Testis (tissue), 3 donors: Measurements from ENCODE around the gene PCSK7. TPM values are rescaled to one million over a fixed set of nuclear protein-coding genes. Genes with fewer than 3 reads are reported as not detected.

ENCODE experiments used
- DNase-seq: peaks from one replicate; pipeline ENCODE4 v3.0.0-alpha.2; 2019
- H3K27ac ChIP-seq, 2 donors: fragments of 200-600 bp; sonication (generic); one replicate each; pipeline ENCODE4 v1.5.1; 2019
- H3K27me3 ChIP-seq: fragments of 200-600 bp; sonication (generic); one replicate; pipeline ENCODE4 v1.5.1; 2019
- H3K36me3 ChIP-seq: fragments of 200-600 bp; sonication (generic); one replicate; pipeline ENCODE4 v1.5.1; 2017; ENCODE audit warnings: low read depth; ENCODE audit errors: missing control alignments
- H3K4me1 ChIP-seq: fragments of 200-600 bp; sonication (generic); one replicate; pipeline ENCODE4 v1.5.1; 2019
- H3K4me3 ChIP-seq, 2 donors: fragments of 200-600 bp; sonication (generic); one replicate each; pipeline ENCODE4 v1.5.1; 2017 to 2019
- H3K9me3 ChIP-seq: fragments of 200-600 bp; sonication (generic); one replicate; pipeline ENCODE4 v1.5.1; 2017
- CTCF ChIP-seq, 3 experiments: fragments of 450-650 bp in 2 of 3; fragments of 200-600 bp in 1 of 3; sonication (generic) in 1 of 3; IDR thresholded peaks; one replicate each; pipeline ENCODE4 v1.5.1; 2016 to 2019; ENCODE audit warnings: antibody characterized with exemption in 3 of 3, mild to moderate bottlenecking in 2 of 3, moderate library complexity in 1 of 3
- POLR2A ChIP-seq: fragments of 450-650 bp; IDR thresholded peaks from one replicate; pipeline ENCODE4 v1.6.1; 2017; ENCODE audit warnings: antibody characterized with exemption, mild to moderate bottlenecking, moderate library complexity
- WGBS, 2 donors: methylation state at CpG; one replicate each; pipeline ENCODE4 v1.1.5; 2018; 5-methylcytosine and 5-hydroxymethylcytosine counted together
- intact Hi-C: fragments of 100-400 bp; cut with DNase I; formaldehyde crosslinking; loops from one replicate; pipeline ENCODE4 v1.15.1; 2023; ENCODE audit warnings: low total_unique reads
- polyA plus RNA-seq: library from polyadenylated mRNA; stranded (reverse); fragments of 350-450 nt; fragmentation: Illumina TruSeq; extraction: RNeasy Lipid Tissue Mini Kit (QIAGEN cat#74804); gene quantifications from one replicate; pipeline ENCODE4 v1.2.3, GENCODE V29; 2014; ENCODE audit warnings: low read depth, low replicate concordance; ENCODE audit not compliant: insufficient read depth
- total RNA-seq, 2 donors: library from RNA; depleted of rRNA; stranded (reverse); fragments of >200 nt; gene quantifications; one replicate each; pipeline ENCODE4 v1.2.3, GENCODE V29; 2016

PCSK7 gene
- total and polyA plus RNA-seq, 3 donors from 2014 or later, result 52.0 to 66.5 (median 57.7) TPM

GRCh38 chr11:117188620-117189081 lies 43.2 kb downstream of the PCSK7 start:
- peak overlapping the region in 1 of 2 donors; percentile 24 for H3K27ac ChIP-seq
- TF ChIP-seq CTCF (IDR thresholded peaks at IDR 0.05) (no peak), POLR2A (no peak)
- H3K4me1 ChIP-seq, result peaks cover 17% of the 10 kb centered on the region
- no peaks in the 10 kb centered on the region for H3K36me3 ChIP-seq
- no peaks in the 10 kb centered on the region for H3K27me3 ChIP-seq
- no peaks in the 10 kb centered on the region for H3K9me3 ChIP-seq
- DNase-seq, result no peak
- intact Hi-C loops, result no loop called here
- no peak overlapping the region for H3K4me3 ChIP-seq
- WGBS, 2 donors, result 87 to 90% methylated on average over 20 of the region's 20 CpGs

- Histone ChIP-seq H3K9me3 (no peaks in the 10 kb centered on the region), H3K27me3 (no peaks in the 10 kb centered on the region), H3K4me1 (peaks cover 17% of the 10 kb centered on the region), H3K4me3 (no peak overlapping the region), H3K36me3 (no peaks in the 10 kb centered on the region), H3K27ac (peak overlapping the region; percentile 72 to 79)
- intact Hi-C loops, result no loop called here
- no peak for TF ChIP-seq CTCF (IDR thresholded peaks at IDR 0.05)
- no peak for TF ChIP-seq POLR2A
- 81 to 91% methylated on average over 12 to 16 of the region's 16 CpGs for WGBS, 2 donors
- DNase-seq, result no peak
Observed at GRCh38 chr11:117187799-117188481, 43.9 kb downstream of the PCSK7 start.

GRCh38 chr11:117187428-117187798 lies 44.5 kb downstream of the PCSK7 start:
- TF ChIP-seq POLR2A (no peak), CTCF (IDR thresholded peaks at IDR 0.05) (no peak)
- Histone ChIP-seq H3K9me3 (no peaks in the 10 kb centered on the region), H3K4me3 (no peak overlapping the region), H3K27ac (peak overlapping the region; percentile 72 to 79), H3K27me3 (no peaks in the 10 kb centered on the region), H3K36me3 (no peaks in the 10 kb centered on the region), H3K4me1 (peaks cover 17% of the 10 kb centered on the region)
- WGBS, 2 donors, result 59 to 65% methylated on average over 8 to 13 of the region's 13 CpGs
- DNase-seq, result no peak
- intact Hi-C loops, result no loop called here

- intact Hi-C loops, result no loop called here
- no peak for TF ChIP-seq POLR2A
- H3K27ac ChIP-seq, result peak overlapping the region; percentile 72 to 79
Observed at GRCh38 chr11:117187007-117187406, 44.9 kb downstream of the PCSK7 start.

GRCh38 chr11:117186431-117186761 lies 45.5 kb downstream of the PCSK7 start:
- intact Hi-C loops, result no loop called here
- no peaks in the 10 kb centered on the region for H3K9me3 ChIP-seq
- no peak for TF ChIP-seq CTCF (IDR thresholded peaks at IDR 0.05)
- TF ChIP-seq POLR2A, result no peak
- peaks cover 17% of the 10 kb centered on the region for H3K4me1 ChIP-seq
- no peak overlapping the region for H3K4me3 ChIP-seq
- no peak for DNase-seq
- no peaks in the 10 kb centered on the region for H3K36me3 ChIP-seq
- no peaks in the 10 kb centered on the region for H3K27me3 ChIP-seq
- H3K27ac ChIP-seq, result peak overlapping the region in 1 of 2 donors; percentile 79
- WGBS, 2 donors, result 91 to 97% methylated on average over 4 of the region's 4 CpGs

More at GRCh38 chr11:117187007-117187406, 44.9 kb downstream of the PCSK7 start:
- 39 to 56% methylated on average over 3 to 6 of the region's 6 CpGs for WGBS, 2 donors
- Histone ChIP-seq H3K36me3 (no peaks in the 10 kb centered on the region), H3K4me1 (peaks cover 17% of the 10 kb centered on the region), H3K9me3 (no peaks in the 10 kb centered on the region), H3K27me3 (no peaks in the 10 kb centered on the region), H3K4me3 (no peak overlapping the region)
- peak; percentile 52 for DNase-seq
